Activated CD8-positive, alpha-beta T cell treated with anti-CD3 and anti-CD28 coated beads for 36 hours (primary cell): ENCODE data around the gene ELP1. TPM values are rescaled to one million over a fixed set of nuclear protein-coding genes. Genes with fewer than 3 reads are reported as not detected.
"Not testable (repeated sequence)": the region's sequence is repeated elsewhere in the genome, so short reads cannot be mapped to it uniquely, and the experiment has no call there.

ENCODE experiments used
- ATAC-seq: fragments of 200-7000 bp; cut with Tn5 transposase; one replicate; pipeline ENCODE4 v1.10.0; 2021; ENCODE audit warnings: mild to moderate bottlenecking, moderate library complexity
- CTCF ChIA-PET: fragments of 350-600 bp; sonication (Branson Sonifier 250); formaldehyde crosslinking; loops from one replicate; lab custom pipeline; 2021; ENCODE audit warnings: antibody characterized with exemption; lab: Charles Lee
- POLR2A ChIA-PET: fragments of 350-600 bp; sonication (Branson Sonifier 250); formaldehyde crosslinking; loops from one replicate; lab custom pipeline; 2021; ENCODE audit warnings: antibody characterized with exemption; lab: Charles Lee
- DNase-seq: peaks from one replicate; pipeline ENCODE4 v3.0.0-alpha.2; 2020
- H3K27ac Mint-ChIP-seq: one replicate; pipeline ENCODE4 v1.8.0; 2021; ENCODE audit warnings: mild to moderate bottlenecking, mixed read lengths
- H3K27me3 Mint-ChIP-seq: one replicate; pipeline ENCODE4 v1.8.0; 2021; ENCODE audit warnings: mixed read lengths
- H3K36me3 Mint-ChIP-seq: one replicate; pipeline ENCODE4 v1.8.0; 2021; ENCODE audit warnings: low read depth, mixed read lengths
- H3K4me1 Mint-ChIP-seq: one replicate; pipeline ENCODE4 v1.8.0; 2021; ENCODE audit warnings: low read depth, mixed read lengths
- H3K4me3 Mint-ChIP-seq: one replicate; pipeline ENCODE4 v1.8.0; 2021; ENCODE audit warnings: mild to moderate bottlenecking, moderate library complexity, mixed read lengths
- H3K9me3 Mint-ChIP-seq: one replicate; pipeline ENCODE4 v1.8.0; 2021; ENCODE audit warnings: mixed read lengths
- intact Hi-C: fragments of 100-400 bp; cut with micrococcal nuclease; formaldehyde crosslinking; loops from one replicate; pipeline ENCODE4 v1.10.0; 2022
- total RNA-seq, 2 experiments: library from RNA; stranded (reverse); gene quantifications; one replicate each; pipeline ENCODE4 v1.2.3, GENCODE V29; 2021
- TF ChIP-seq, protein P1 (sequence below): fragments of 200-600 bp; IDR thresholded peaks from one replicate; pipeline ENCODE4 v1.8.0; 2022; ENCODE audit warnings: antibody characterized with exemption, mild to moderate bottlenecking

Gene ELP1
- total RNA-seq, 2 experiments from 2014 or later: 25.9 to 28.7 TPM

GRCh38 chr9:108844856-108845255 is 89.1 kb downstream of the ELP1 start:
- no peak for DNase-seq
- H3K27ac Mint-ChIP-seq: no peak overlapping the region
- ChIA-PET CTCF (interaction anchor here (0.9 kb wide), 1 partner anchor 279 kb away, joined by 3 read pairs; no protein-coding TSS in a partner anchor), POLR2A (no interaction called here)
- intact Hi-C loops: no loop called here
- peaks cover 9% of the 10 kb centered on the region for H3K4me1 Mint-ChIP-seq
- H3K4me3 Mint-ChIP-seq: no peak overlapping the region
- TF ChIP-seq, protein P1, sequence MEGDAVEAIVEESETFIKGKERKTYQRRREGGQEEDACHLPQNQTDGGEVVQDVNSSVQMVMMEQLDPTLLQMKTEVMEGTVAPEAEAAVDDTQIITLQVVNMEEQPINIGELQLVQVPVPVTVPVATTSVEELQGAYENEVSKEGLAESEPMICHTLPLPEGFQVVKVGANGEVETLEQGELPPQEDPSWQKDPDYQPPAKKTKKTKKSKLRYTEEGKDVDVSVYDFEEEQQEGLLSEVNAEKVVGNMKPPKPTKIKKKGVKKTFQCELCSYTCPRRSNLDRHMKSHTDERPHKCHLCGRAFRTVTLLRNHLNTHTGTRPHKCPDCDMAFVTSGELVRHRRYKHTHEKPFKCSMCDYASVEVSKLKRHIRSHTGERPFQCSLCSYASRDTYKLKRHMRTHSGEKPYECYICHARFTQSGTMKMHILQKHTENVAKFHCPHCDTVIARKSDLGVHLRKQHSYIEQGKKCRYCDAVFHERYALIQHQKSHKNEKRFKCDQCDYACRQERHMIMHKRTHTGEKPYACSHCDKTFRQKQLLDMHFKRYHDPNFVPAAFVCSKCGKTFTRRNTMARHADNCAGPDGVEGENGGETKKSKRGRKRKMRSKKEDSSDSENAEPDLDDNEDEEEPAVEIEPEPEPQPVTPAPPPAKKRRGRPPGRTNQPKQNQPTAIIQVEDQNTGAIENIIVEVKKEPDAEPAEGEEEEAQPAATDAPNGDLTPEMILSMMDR: no peak
- no peaks in the 10 kb centered on the region for H3K27me3 Mint-ChIP-seq
- no peak for ATAC-seq
- no peaks in the 10 kb centered on the region for H3K9me3 Mint-ChIP-seq
- H3K36me3 Mint-ChIP-seq: no peaks in the 10 kb centered on the region

GRCh38 chr9:108844391-108844790 is 89.5 kb downstream of the ELP1 start:
- no peaks in the 10 kb centered on the region for H3K27me3 Mint-ChIP-seq
- TF ChIP-seq, protein P1: no peak
- no peak for ATAC-seq
- H3K9me3 Mint-ChIP-seq: no peaks in the 10 kb centered on the region
- ChIA-PET CTCF (interaction anchor here (0.8 to 0.9 kb wide), 2 partner anchors 278 to 1379 kb away, joined by 3 read pairs; no protein-coding TSS in a partner anchor), POLR2A (no interaction called here)
- H3K27ac Mint-ChIP-seq: no peak overlapping the region
- no peak overlapping the region for H3K4me3 Mint-ChIP-seq
- H3K4me1 Mint-ChIP-seq: peaks cover 9% of the 10 kb centered on the region
- DNase-seq: no peak
- no peaks in the 10 kb centered on the region for H3K36me3 Mint-ChIP-seq
- intact Hi-C loops: no loop called here

DNA sequence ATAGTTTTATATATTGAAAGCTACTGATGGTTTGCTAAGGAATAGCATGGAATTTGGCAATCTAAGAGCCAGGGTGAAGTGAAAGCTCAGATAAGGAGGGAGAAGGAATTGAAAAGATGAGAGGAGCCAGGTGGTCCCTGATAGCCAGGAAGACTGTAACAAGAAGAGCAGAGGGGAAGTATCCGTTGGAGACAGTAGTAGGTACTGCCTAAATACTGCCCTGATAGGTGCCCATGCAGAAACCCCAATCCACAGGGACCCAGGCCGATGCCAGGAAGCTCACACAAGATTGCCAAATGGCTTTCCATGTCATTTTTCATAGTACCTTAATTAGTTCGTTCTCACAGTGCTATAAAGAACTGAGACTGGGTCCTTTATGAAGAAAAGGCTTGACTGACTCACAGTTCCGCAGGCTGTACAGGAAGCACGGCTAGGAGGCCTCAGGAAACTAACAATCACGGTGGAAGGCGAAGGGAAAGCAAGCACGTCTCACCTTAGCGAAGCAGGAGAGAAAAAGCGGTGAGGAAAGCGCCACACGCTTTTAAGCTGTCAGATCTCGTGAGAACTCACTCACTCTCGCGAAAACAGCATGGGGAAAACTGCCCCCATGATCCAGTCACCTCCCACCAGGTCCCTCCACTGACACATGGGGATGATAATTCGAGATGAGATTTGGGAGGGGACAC is 91.2 kb downstream of the ELP1 start:
- ChIA-PET POLR2A (interaction anchor here (0.9 kb wide), 1 partner anchor 32 kb away, joined by 3 read pairs; no protein-coding TSS in a partner anchor), CTCF (no interaction called here)
- Mint-ChIP-seq H3K27me3 (no peaks in the 10 kb centered on the region), H3K9me3 (no peaks in the 10 kb centered on the region), H3K36me3 (no peaks in the 10 kb centered on the region), H3K27ac (peak overlapping the region; percentile 6), H3K4me1 (peaks cover 9% of the 10 kb centered on the region), H3K4me3 (peak overlapping the region; percentile 6)
- TF ChIP-seq, protein P1: no peak
- intact Hi-C loops: no loop called here
- ATAC-seq (peak; percentile 65), DNase-seq (peak; percentile 30)

DNA sequence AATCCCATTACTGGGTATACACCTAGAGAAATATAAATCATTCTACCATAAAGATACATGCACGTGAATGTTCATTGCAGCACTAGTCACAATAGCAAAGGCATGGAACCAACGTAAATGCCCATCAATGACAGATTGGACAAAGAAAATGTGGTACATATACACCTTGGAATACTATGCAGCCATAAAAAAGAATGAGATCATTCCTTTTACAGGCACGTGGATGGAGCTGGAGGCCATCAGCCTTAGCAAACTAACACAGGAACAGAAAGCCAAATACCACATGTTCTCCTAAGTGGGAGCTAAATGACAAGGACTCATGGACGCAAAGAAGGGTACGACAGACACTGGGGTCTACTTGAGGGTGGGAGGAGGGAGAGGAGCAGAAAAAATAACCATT is 94.4 kb downstream of the ELP1 start:
- CTCF ChIA-PET, H3K27ac Mint-ChIP-seq, H3K27me3 Mint-ChIP-seq, H3K4me1 Mint-ChIP-seq, H3K4me3 Mint-ChIP-seq, H3K9me3 Mint-ChIP-seq, POLR2A ChIA-PET, H3K36me3 Mint-ChIP-seq, DNase-seq, ATAC-seq, intact Hi-C loops: not testable (repeated sequence)

GRCh38 chr9:108838017-108838416 is 95.9 kb downstream of the ELP1 start:
- intact Hi-C loops: no loop called here
- Mint-ChIP-seq H3K4me1 (peaks cover 7% of the 10 kb centered on the region), H3K27me3 (no peaks in the 10 kb centered on the region), H3K4me3 (no peak overlapping the region), H3K9me3 (no peaks in the 10 kb centered on the region), H3K36me3 (no peaks in the 10 kb centered on the region), H3K27ac (no peak overlapping the region)
- TF ChIP-seq, protein P1: no peak
- ATAC-seq: no peak
- ChIA-PET POLR2A (no interaction called here), CTCF (no interaction called here)
- no peak for DNase-seq
